Peyer's patch (tissue), 4 donors: ENCODE measurements around the gene ZNF827.

ENCODE experiments used
- POLR2A ChIP-seq, 2 donors: fragments of 450-650 bp; IDR thresholded peaks; one replicate each; pipeline ENCODE4 v1.5.1; 2017; ENCODE audit warnings: antibody characterized with exemption in 2 of 2, mild to moderate bottlenecking in 2 of 2, moderate library complexity in 2 of 2
- TF ChIP-seq, protein P1 (sequence below), 6 experiments: fragments of 450-650 bp in 4 of 6; fragments of 200-600 bp in 2 of 6; sonication (generic) in 1 of 6; IDR thresholded peaks; one replicate each; pipeline ENCODE4 v1.5.1; 2017 to 2019; ENCODE audit warnings: antibody characterized with exemption in 6 of 6, mild to moderate bottlenecking in 3 of 6, moderate library complexity in 1 of 6

GRCh38 chr4:145868637-145869409 is 69.8 kb downstream of the ZNF827 start:
- TF ChIP-seq POLR2A (IDR thresholded peaks at IDR 0.05), result no peak
- TF ChIP-seq, protein P1, sequence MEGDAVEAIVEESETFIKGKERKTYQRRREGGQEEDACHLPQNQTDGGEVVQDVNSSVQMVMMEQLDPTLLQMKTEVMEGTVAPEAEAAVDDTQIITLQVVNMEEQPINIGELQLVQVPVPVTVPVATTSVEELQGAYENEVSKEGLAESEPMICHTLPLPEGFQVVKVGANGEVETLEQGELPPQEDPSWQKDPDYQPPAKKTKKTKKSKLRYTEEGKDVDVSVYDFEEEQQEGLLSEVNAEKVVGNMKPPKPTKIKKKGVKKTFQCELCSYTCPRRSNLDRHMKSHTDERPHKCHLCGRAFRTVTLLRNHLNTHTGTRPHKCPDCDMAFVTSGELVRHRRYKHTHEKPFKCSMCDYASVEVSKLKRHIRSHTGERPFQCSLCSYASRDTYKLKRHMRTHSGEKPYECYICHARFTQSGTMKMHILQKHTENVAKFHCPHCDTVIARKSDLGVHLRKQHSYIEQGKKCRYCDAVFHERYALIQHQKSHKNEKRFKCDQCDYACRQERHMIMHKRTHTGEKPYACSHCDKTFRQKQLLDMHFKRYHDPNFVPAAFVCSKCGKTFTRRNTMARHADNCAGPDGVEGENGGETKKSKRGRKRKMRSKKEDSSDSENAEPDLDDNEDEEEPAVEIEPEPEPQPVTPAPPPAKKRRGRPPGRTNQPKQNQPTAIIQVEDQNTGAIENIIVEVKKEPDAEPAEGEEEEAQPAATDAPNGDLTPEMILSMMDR (IDR thresholded peaks at IDR 0.05), result peak in 2 of 6 experiments; percentile 6 to 9
